ENCODE data around the gene CAMK2D.

- TF ChIP-seq CTCF (IDR thresholded peaks at IDR 0.05 in 8 of 11, conservative IDR thresholded peaks at IDR 0.05 in 3 of 11): no peak
- TF ChIP-seq POLR2AphosphoS5 (IDR thresholded peaks at IDR 0.05): no peak
- TF ChIP-seq POLR2A (IDR thresholded peaks at IDR 0.05): no peak
Measured at GRCh38 chr4:113644398-113644797, 117.1 kb downstream of the CAMK2D start.
